Measurements from ENCODE around the gene RBBP4. TPM values are rescaled to one million over a fixed set of nuclear protein-coding genes. Genes with fewer than 3 reads are reported as not detected.

Gene RBBP4
- total RNA-seq, 1 experiment from 2014 or later, result 513 TPM

DNA sequence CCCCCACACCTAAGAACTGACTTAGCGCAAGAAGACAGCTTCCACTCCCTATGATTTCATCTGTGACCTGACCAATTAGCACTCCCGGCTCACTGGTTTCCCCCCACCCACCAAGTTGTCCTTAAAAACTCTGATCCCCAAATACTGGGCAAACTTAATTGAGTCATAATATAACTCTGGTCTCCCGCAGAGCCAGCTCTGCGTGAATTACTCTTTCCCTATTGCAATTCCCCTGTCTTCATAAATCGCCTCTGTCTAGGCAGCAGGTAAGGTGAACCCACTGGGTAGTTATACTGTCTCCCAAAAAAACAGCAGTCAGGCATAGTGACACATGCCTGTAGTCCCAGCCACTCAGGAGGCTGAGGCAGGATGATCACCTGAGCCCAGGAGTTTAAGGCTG lies 37.5 kb upstream of the RBBP4 start:
- Histone ChIP-seq H3K27me3 (replicated peaks; ENCODE audit: insufficient read depth, low read depth, low read length, poor library complexity) (no peaks in the 10 kb centered on the region), H3K27ac (ENCODE audit: low read depth, low read length, poor library complexity, severe bottlenecking) (no peak overlapping the region), H3K36me3 (ENCODE audit: insufficient read depth, low read length, poor library complexity, severe bottlenecking) (no peaks in the 10 kb centered on the region), H3K4me3 (ENCODE audit: low read depth, low read length, poor library complexity, severe bottlenecking) (no peak overlapping the region), H3K9me3 (ENCODE audit: low read depth, low read length, poor library complexity, severe bottlenecking) (no peaks in the 10 kb centered on the region), H3K4me1 (ENCODE audit: insufficient read depth, low read length, poor library complexity, severe bottlenecking) (peaks cover 5% of the 10 kb centered on the region)
- ChIA-PET POLR2A (ENCODE audit: low non-redundant PET) (no interaction called here), CTCF (no interaction called here)
- intact Hi-C loops (cut with micrococcal nuclease; ENCODE audit: unreplicated experiment), result no loop called here
- no peak for DNase-seq (ENCODE audit: low spot score)
- TF ChIP-seq, protein P1, sequence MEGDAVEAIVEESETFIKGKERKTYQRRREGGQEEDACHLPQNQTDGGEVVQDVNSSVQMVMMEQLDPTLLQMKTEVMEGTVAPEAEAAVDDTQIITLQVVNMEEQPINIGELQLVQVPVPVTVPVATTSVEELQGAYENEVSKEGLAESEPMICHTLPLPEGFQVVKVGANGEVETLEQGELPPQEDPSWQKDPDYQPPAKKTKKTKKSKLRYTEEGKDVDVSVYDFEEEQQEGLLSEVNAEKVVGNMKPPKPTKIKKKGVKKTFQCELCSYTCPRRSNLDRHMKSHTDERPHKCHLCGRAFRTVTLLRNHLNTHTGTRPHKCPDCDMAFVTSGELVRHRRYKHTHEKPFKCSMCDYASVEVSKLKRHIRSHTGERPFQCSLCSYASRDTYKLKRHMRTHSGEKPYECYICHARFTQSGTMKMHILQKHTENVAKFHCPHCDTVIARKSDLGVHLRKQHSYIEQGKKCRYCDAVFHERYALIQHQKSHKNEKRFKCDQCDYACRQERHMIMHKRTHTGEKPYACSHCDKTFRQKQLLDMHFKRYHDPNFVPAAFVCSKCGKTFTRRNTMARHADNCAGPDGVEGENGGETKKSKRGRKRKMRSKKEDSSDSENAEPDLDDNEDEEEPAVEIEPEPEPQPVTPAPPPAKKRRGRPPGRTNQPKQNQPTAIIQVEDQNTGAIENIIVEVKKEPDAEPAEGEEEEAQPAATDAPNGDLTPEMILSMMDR (conservative IDR thresholded peaks at IDR 0.05; ENCODE audit: low read depth, low read length), result no peak
- TF ChIP-seq EZH2 (IDR thresholded peaks at IDR 0.05; ENCODE audit: borderline replicate concordance, low read depth, low read length, poor library complexity, severe bottlenecking), result no peak
- BruUV-seq (replicated peaks), result no TSS peak

DNA sequence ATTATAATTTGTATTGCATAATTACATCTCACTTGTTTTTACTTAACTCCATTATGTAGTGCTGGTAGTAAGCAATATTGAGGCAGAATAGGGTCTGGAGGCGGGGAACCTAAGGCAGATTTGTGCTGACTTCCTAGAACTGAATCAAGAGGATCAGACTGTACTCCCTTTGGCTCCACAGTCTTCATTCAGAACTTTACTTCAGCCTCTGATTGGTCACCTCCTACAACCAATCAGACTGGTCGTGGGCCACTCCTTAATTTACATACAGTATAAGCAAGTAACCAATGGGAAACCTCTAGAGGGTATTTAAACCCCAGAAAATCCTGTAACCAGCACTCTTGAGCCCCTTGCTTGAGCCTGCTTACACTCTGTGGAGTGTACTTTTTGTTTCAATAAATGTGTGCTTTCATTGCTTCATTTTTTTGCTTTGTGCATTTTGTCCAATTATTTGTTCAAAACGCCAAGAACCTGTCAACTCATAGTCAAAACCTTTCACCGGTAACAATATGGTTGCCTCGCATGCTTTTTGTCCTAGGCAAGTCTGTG lies 32.3 kb upstream of the RBBP4 start:
- no TSS peak for BruUV-seq (replicated peaks)
- H3K36me3 ChIP-seq (ENCODE audit: insufficient read depth, low read length, poor library complexity, severe bottlenecking), result no peaks in the 10 kb centered on the region
- ChIA-PET POLR2A (ENCODE audit: low non-redundant PET) (no interaction called here), CTCF (no interaction called here)
- H3K27ac ChIP-seq (ENCODE audit: low read depth, low read length, poor library complexity, severe bottlenecking), result no peak overlapping the region
- intact Hi-C loops (cut with micrococcal nuclease; ENCODE audit: unreplicated experiment), result loop anchor here (1.0 kb wide), 1 partner anchor 98 kb away; no protein-coding TSS in a partner anchor
- H3K27me3 ChIP-seq (replicated peaks; ENCODE audit: insufficient read depth, low read depth, low read length, poor library complexity), result no peaks in the 10 kb centered on the region
- no peak overlapping the region for H3K4me3 ChIP-seq (ENCODE audit: low read depth, low read length, poor library complexity, severe bottlenecking)
- H3K4me1 ChIP-seq (ENCODE audit: insufficient read depth, low read length, poor library complexity, severe bottlenecking), result no peaks in the 10 kb centered on the region
- peak; percentile 43 for DNase-seq (ENCODE audit: low spot score)
- TF ChIP-seq, protein P1 (conservative IDR thresholded peaks at IDR 0.05; ENCODE audit: low read depth, low read length), result no peak
- no peak for TF ChIP-seq EZH2 (IDR thresholded peaks at IDR 0.05; ENCODE audit: borderline replicate concordance, low read depth, low read length, poor library complexity, severe bottlenecking)
- H3K9me3 ChIP-seq (ENCODE audit: low read depth, low read length, poor library complexity, severe bottlenecking), result no peaks in the 10 kb centered on the region

DNA sequence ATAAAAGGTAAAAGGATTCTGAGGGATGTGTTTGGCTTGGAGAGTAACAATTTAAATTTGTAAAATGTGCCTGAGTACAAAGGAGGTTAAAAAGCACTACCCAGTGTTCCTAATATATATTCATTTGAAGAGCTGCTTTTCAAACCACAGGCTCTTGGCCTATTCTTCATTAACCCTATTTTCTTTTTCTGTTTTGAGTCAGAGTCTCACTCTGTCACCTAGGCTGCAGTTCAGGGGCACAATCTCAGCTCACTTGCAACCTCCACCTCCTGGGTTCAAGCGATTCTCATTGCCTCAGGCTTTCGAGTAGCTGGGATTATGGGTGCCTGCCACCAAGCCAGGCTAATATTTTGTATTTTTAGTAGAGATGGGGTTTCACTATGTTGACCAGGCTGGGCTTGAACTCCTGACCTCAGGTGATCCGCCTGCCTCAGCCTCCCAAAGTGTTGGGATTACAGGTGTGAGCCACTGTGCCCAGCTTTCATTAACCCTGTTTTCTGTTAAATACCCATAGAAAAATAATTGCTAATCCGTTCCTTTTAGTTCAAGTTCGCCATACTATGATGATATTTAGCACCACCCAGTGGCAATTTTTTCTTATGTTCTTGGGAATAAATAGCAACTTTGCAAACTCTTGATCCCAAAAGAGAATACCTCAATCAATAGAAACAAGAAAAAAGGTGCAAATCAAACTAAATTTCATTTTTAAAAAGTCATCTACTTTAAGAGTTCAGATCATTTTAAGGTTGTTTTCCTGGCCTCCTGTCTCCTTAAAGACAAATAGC lies 31.1 kb upstream of the RBBP4 start:
- Histone ChIP-seq H3K27me3 (replicated peaks; ENCODE audit: insufficient read depth, low read depth, low read length, poor library complexity) (no peaks in the 10 kb centered on the region), H3K27ac (ENCODE audit: low read depth, low read length, poor library complexity, severe bottlenecking) (no peak overlapping the region), H3K4me3 (ENCODE audit: low read depth, low read length, poor library complexity, severe bottlenecking) (no peak overlapping the region), H3K4me1 (ENCODE audit: insufficient read depth, low read length, poor library complexity, severe bottlenecking) (no peaks in the 10 kb centered on the region), H3K36me3 (ENCODE audit: insufficient read depth, low read length, poor library complexity, severe bottlenecking) (no peaks in the 10 kb centered on the region), H3K9me3 (ENCODE audit: low read depth, low read length, poor library complexity, severe bottlenecking) (no peaks in the 10 kb centered on the region)
- DNase-seq (ENCODE audit: low spot score), result peak; percentile 33
- BruUV-seq (replicated peaks), result no TSS peak
- ChIA-PET CTCF (no interaction called here), POLR2A (ENCODE audit: low non-redundant PET) (no interaction called here)
- intact Hi-C loops (cut with micrococcal nuclease; ENCODE audit: unreplicated experiment), result no loop called here
- TF ChIP-seq EZH2 (IDR thresholded peaks at IDR 0.05; ENCODE audit: borderline replicate concordance, low read depth, low read length, poor library complexity, severe bottlenecking), result no peak
- TF ChIP-seq, protein P1 (conservative IDR thresholded peaks at IDR 0.05; ENCODE audit: low read depth, low read length), result peak; percentile 41; the same call in 1 of the 2 replicates
